GM12864 (cell line): ENCODE data around the gene BLACAT1.
A peak's percentile ranks its signal among the peaks of the same experiment; 100 is the strongest.

Experiments
- DNase-seq: peaks from one replicate; pipeline ENCODE4 v3.0.0-alpha.2; 2011; ENCODE audit warnings: low read depth
- H3K4me3 ChIP-seq: 2 replicates; pipeline ENCODE4 v1.5.1; 2011; ENCODE audit warnings: mild to moderate bottlenecking, low read depth, low read length, control low read depth
- TF ChIP-seq, protein P1 (sequence below): IDR thresholded peaks from 2 replicates; pipeline ENCODE4 v1.5.1; 2011; ENCODE audit warnings: low read depth, mild to moderate bottlenecking, moderate library complexity, low read length, control low read depth, inconsistent platforms; ENCODE audit errors: missing control alignments

The BLACAT1 gene

DNA sequence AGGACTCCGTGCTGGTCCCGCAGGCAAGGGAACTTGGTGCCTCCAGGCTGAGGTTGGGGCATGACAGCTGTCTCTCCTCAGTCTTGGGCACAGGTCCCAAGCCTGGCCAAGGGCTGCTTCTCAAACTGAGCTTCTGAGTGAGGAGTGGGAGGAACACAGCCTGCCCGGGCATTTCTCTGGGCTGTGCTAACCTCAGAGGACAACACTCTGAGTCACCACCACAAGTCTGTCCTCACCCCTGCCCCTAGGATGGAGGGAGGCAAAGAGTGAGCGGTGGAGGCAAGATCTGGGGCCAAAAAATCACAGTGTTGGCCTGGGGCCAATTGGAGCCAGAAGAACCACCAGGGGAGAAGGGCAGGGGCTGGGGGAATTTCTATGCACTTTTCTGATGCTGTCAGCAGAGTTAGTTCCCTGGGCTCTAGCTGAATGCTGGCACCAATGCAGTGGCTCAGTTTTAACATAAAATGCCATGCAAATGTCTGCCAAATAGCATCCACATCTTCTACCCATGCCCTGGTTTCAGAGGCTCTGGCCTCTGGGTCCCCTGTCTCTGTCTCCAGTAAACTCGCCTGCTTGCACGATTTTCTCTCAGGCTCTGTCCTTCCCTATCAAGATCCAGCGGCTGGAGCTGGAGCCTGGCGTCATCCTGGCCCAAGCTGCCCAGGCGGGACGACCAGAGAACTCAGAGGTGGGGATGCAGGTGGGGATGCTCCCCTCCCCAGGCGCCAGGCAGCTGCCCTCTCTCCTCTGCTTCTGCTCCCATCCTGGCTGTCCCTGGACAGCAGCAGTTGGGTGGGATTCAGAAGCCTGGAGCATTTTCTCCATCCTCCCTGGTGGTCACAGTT, 37.6 kb upstream of the BLACAT1 start:
- TF ChIP-seq, protein P1, sequence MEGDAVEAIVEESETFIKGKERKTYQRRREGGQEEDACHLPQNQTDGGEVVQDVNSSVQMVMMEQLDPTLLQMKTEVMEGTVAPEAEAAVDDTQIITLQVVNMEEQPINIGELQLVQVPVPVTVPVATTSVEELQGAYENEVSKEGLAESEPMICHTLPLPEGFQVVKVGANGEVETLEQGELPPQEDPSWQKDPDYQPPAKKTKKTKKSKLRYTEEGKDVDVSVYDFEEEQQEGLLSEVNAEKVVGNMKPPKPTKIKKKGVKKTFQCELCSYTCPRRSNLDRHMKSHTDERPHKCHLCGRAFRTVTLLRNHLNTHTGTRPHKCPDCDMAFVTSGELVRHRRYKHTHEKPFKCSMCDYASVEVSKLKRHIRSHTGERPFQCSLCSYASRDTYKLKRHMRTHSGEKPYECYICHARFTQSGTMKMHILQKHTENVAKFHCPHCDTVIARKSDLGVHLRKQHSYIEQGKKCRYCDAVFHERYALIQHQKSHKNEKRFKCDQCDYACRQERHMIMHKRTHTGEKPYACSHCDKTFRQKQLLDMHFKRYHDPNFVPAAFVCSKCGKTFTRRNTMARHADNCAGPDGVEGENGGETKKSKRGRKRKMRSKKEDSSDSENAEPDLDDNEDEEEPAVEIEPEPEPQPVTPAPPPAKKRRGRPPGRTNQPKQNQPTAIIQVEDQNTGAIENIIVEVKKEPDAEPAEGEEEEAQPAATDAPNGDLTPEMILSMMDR: no peak
- DNase-seq: no peak
- H3K4me3 ChIP-seq: no peak overlapping the region

DNA sequence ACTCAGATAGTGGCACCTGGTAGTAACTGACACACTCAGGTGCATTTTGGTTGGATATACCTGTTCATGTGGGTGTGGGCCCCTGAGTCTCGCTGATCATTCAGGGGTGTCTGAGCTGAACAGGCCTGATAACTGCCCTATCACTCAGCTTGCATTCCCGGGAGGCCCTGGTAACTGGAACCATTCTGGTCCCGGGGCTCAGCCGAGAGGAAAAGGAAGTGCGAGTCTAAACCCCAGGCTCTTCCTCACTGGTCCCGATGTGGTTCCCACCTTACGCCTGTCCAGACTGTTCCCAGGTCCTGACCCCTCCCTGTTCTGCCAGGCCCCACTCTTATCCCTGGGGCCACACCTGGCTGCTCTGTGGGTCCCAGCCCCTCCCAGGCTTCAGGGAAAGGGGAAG, 36.9 kb upstream of the BLACAT1 start:
- TF ChIP-seq, protein P1: no peak
- no peak overlapping the region for H3K4me3 ChIP-seq
- DNase-seq: no peak

DNA sequence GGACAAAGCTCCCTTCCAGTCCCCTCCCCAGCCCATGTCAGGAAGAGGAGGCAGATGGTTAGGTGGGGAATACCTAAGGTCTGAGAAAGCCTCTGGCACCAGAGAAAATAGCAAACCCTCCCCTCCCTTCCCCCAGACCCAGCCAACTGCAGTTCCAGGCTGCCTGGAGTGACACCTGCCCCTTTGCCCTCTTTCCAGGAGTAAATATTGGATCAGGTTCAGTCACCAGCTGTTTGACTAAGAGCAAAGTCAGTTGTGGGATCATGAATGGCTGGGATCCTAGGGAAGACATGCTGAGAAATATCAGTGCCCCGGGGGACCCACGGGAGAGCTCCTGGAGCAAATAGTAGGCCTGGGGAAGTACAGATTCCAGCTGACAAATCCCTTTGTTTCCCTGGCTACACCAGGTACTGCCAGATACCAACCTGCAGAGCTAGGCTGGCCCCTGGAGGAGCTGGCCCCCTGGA, 36.4 kb upstream of the BLACAT1 start:
- no peak overlapping the region for H3K4me3 ChIP-seq
- no peak for DNase-seq
- TF ChIP-seq, protein P1: no peak

DNA sequence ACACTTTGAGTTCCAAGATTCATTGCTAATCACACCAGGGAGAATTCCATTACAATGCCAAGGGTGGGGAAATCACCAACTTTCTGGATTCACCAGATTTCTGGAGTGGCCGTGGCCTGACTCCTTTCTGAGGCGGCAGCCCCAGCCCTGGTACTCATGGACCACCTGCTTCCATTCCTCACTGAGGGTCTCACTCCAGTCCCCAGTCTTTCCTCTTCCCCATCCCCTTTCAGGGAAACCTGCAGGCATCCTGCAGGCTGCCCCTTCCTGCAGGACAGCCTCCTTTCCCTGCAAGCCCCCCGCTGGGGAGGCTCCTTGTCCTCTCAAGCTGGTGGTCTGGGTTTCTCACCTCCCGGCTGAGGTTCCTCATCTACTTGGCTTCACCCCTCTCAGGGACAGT, 35.9 kb upstream of the BLACAT1 start:
- TF ChIP-seq, protein P1: no peak

DNA sequence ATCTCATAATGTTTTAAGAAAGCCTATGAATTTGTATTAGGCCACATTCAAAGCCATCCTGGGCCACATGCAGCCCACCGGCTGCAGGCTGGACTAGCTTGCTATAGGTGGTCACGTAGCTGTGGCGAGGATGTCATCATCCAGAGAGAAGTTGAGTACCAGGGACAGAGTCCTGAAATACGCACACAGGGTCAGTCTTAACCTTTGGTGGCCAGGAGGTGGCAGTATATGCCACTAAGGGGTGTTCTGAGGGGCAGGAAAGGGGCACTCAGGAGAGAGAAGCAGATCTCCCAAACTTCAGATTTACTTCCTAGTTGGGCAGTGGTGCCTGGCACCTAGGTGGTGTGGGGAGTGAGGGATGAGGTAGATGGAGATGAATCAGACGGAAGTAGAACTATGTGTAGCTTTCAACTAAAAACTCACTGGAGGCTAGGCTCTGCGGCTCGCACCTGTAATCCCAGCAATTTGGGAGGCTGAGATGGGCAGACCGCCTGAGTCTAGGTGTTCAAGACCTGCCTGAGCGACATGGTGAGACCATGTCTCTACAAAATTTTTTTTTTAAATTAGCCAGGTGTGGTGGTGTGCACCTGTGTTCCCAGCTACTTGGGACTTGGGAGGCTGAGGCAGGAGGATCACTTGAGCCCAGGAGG, 32.4 kb upstream of the BLACAT1 start:
- TF ChIP-seq, protein P1: peak; percentile 78
- peak; percentile 4 for DNase-seq

More for the DNA sequence above, 35.9 kb upstream of the BLACAT1 start:
- DNase-seq: no peak
- H3K4me3 ChIP-seq: no peak overlapping the region

DNA sequence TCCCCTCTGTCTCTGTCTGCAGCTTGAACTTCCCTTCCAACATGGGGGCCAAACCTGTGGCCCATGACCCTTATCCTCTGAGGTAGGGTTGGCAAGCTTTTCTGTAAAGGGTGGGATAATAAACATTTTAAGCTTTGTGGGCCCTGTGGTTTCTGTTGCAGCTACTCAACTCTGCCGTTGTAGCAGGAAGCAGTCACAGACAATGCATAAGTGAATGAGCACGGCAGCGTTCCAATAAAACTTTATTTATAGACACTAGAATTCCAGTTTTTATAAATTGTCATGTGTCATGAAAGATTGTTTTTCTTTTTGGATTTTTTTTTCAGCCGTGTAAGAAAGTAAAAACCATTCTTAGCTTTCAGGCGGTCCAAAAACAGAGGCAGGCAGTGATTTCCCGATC, 30.4 kb upstream of the BLACAT1 start:
- H3K4me3 ChIP-seq: no peak overlapping the region
- TF ChIP-seq, protein P1: no peak
- DNase-seq: no peak

More for the DNA sequence above, 32.4 kb upstream of the BLACAT1 start:
- H3K4me3 ChIP-seq: no peak overlapping the region
